A549 (cell line): ENCODE results near the gene CRTC3.

Experiments used
- CHD2 ChIP-seq: fragments of 150-350 bp; IDR thresholded peaks from 2 replicates; pipeline ENCODE4 v1.6.1; 2014; ENCODE audit warnings: low read length; ENCODE audit not compliant: partially characterized antibody
- CTCF ChIP-seq: fragments of >200 bp; sonication (Bioruptor Twin); formaldehyde crosslinking; IDR thresholded peaks from 3 replicates; pipeline ENCODE4 v1.5.1; 2016
- MAZ ChIP-seq: fragments of 150-350 bp; IDR thresholded peaks from 2 replicates; pipeline ENCODE4 v1.6.1; 2014; ENCODE audit warnings: antibody characterized with exemption, low read depth, low read length, borderline replicate concordance
- SREBF2 ChIP-seq: fragments of 450-650 bp; IDR thresholded peaks from 2 replicates; pipeline ENCODE4 v1.6.1; 2014; ENCODE audit warnings: mild to moderate bottlenecking, moderate library complexity

GRCh38 chr15:90637693-90638092 lies 108.0 kb downstream of the CRTC3 start:
- no peak for TF ChIP-seq SREBF2
- TF ChIP-seq CTCF: no peak
- no peak for TF ChIP-seq CHD2
- no peak for TF ChIP-seq MAZ
